Measurements from ENCODE around the gene KLRC2. TPM values are rescaled to one million over a fixed set of nuclear protein-coding genes. Genes with fewer than 3 reads are reported as not detected.

Gene KLRC2
- total and polyA plus RNA-seq, 2 of the 4 experiments (the other 2 are of a cell fraction), result not detected

DNA sequence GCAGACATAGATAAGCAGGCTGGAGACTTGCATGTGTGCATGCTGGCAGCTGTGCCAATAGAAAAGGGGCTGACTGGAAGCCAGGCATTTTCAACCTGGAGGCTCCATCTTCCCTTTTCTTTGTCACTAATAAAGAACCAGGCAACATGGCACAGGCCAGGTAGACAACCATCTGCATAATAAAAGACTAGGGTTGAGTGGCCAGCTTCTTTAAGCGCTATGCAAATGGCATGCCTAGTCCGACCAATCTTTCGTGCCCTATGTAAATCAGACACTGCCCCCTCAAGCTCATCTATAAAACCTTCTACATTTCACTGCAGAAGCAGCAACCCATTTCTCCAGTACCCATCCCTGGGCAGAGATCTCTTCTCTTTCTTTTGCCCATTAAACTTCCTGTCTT, 21.9 kb upstream of the KLRC2 start:
- no peaks in the 10 kb centered on the region for H3K36me3 ChIP-seq (ENCODE audit: control insufficient read depth, insufficient read depth, low read length)
- no peak for ATAC-seq (ENCODE audit: low read depth)
- no peak overlapping the region for H3K14ac ChIP-seq (replicated peaks; ENCODE audit: low read depth, low read length)
- no peak overlapping the region for H3K56ac ChIP-seq (ENCODE audit: extremely low read depth, insufficient read depth, low read length)
- no peak overlapping the region for H3K9ac ChIP-seq (ENCODE audit: low read depth, low read length)
- no TSS peak for BruUV-seq (replicated peaks)
- peaks cover 6% of the 10 kb centered on the region for H3K9me3 ChIP-seq (ENCODE audit: control insufficient read depth, insufficient read depth, low read length)
- no peak overlapping the region for H2BK5ac ChIP-seq (ENCODE audit: low read depth, low read length, poor library complexity, severe bottlenecking)
- no peaks in the 10 kb centered on the region for H3K79me1 ChIP-seq (ENCODE audit: low read depth in 1 of 2, low read length in 2 of 2)
- H2AK9ac ChIP-seq (replicated peaks; ENCODE audit: low read depth, low read length, poor library complexity), result no peak overlapping the region
- no peak overlapping the region for H3K4me2 ChIP-seq (ENCODE audit: low read depth, low read length)
- no CpG with 5 or more reads among the region's 3 CpGs for WGBS, 2 experiments (ENCODE audit: extremely low coverage in 2 of 2, insufficient read length in 1 of 2)
- intact Hi-C loops (cut with micrococcal nuclease), result loop anchor here (10.0 kb wide), 1 partner anchor 53 kb away; the partner anchor contains the start of gene KLRC4
- H3K23ac ChIP-seq (ENCODE audit: low read depth, low read length), result no peak overlapping the region
- no peak overlapping the region for H4K8ac ChIP-seq (ENCODE audit: low read depth in 2 of 2, low read length in 2 of 2)
- in situ Hi-C loops (cut with MboI; ENCODE audit: low sequenced_read_pairs), result no loop called here
- no peaks in the 10 kb centered on the region for H3K9me1 ChIP-seq (ENCODE audit: insufficient read depth, low read length)
- no peak overlapping the region for H3K18ac ChIP-seq (ENCODE audit: low read depth, low read length)
- no peak overlapping the region for H2BK120ac ChIP-seq (ENCODE audit: low read depth, low read length)
- H4K5ac ChIP-seq (ENCODE audit: low read depth, low read length), result no peak overlapping the region
- no peaks in the 10 kb centered on the region for H4K20me1 ChIP-seq (ENCODE audit: insufficient read depth, low read length)
- no peak for DNase-seq
- H3K27me3 ChIP-seq (ENCODE audit: control insufficient read depth, insufficient read depth, low read length), result peaks cover 2% of the 10 kb centered on the region; the same call in 1 of the 2 replicates
- H4K91ac ChIP-seq (ENCODE audit: insufficient read depth, low read depth, low read length), result no peak overlapping the region
- no peak overlapping the region for H3K27ac ChIP-seq (ENCODE audit: insufficient read depth, low read length)
- TF ChIP-seq BHLHE40 (IDR thresholded peaks at IDR 0.05; ENCODE audit: low read depth, low read length) (no peak), NFE2L2 (IDR thresholded peaks at IDR 0.05; ENCODE audit: low read depth, low read length) (no peak), MXI1 (IDR thresholded peaks at IDR 0.05; ENCODE audit: borderline replicate concordance, low read depth, low read length) (no peak), SMC3 (IDR thresholded peaks at IDR 0.05; ENCODE audit: low read depth, low read length) (no peak), MAFK (IDR thresholded peaks at IDR 0.05; ENCODE audit: low read depth, low read length) (no peak), RAD21 (IDR thresholded peaks at IDR 0.05; ENCODE audit: low read length) (no peak), FOS (IDR thresholded peaks at IDR 0.05; ENCODE audit: low read depth, low read length) (no peak), CEBPB (IDR thresholded peaks at IDR 0.05; ENCODE audit: low read depth, low read length) (no peak), RCOR1 (IDR thresholded peaks at IDR 0.05; ENCODE audit: insufficient replicate concordance, low read length) (no peak), POLR2A (IDR thresholded peaks at IDR 0.05; ENCODE audit: low read depth, low read length) (no peak)
- TF ChIP-seq, protein P1, sequence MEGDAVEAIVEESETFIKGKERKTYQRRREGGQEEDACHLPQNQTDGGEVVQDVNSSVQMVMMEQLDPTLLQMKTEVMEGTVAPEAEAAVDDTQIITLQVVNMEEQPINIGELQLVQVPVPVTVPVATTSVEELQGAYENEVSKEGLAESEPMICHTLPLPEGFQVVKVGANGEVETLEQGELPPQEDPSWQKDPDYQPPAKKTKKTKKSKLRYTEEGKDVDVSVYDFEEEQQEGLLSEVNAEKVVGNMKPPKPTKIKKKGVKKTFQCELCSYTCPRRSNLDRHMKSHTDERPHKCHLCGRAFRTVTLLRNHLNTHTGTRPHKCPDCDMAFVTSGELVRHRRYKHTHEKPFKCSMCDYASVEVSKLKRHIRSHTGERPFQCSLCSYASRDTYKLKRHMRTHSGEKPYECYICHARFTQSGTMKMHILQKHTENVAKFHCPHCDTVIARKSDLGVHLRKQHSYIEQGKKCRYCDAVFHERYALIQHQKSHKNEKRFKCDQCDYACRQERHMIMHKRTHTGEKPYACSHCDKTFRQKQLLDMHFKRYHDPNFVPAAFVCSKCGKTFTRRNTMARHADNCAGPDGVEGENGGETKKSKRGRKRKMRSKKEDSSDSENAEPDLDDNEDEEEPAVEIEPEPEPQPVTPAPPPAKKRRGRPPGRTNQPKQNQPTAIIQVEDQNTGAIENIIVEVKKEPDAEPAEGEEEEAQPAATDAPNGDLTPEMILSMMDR (conservative IDR thresholded peaks at IDR 0.05; ENCODE audit: low read depth, low read length), result no peak
- H2AK5ac ChIP-seq (ENCODE audit: low read depth, low read length), result no peak overlapping the region
- H3K4me1 ChIP-seq (ENCODE audit: control insufficient read depth, insufficient read depth, low read length), result no peaks in the 10 kb centered on the region
- no peak overlapping the region for H3K4ac ChIP-seq (ENCODE audit: low read depth, low read length)
- H2BK15ac ChIP-seq (ENCODE audit: low read depth, low read length), result no peak overlapping the region
- H2AFZ ChIP-seq (replicated peaks; ENCODE audit: low read length, poor library complexity), result no peak overlapping the region
- no peak overlapping the region for H3K4me3 ChIP-seq (ENCODE audit: insufficient read depth, low read depth, low read length)
- POLR2A ChIA-PET (ENCODE audit: unreplicated experiment), result no interaction called here
- CTCF ChIA-PET, result no interaction called here
- H2BK20ac ChIP-seq (ENCODE audit: low read depth, low read length), result no peak overlapping the region
- dilution Hi-C loops (cut with HindIII; ENCODE audit: low sequenced_read_pairs, unreplicated experiment), result no loop called here

Measured in IMR-90 (cell line).